Ishikawa (cell line): ENCODE measurements around the gene MYO1E.

ENCODE experiments used
- CEBPB ChIP-seq: IDR thresholded peaks from 2 replicates; pipeline ENCODE4 v1.6.1; 2012
- CREB1 ChIP-seq: IDR thresholded peaks from 2 replicates; pipeline ENCODE4 v1.6.1; 2012; ENCODE audit warnings: low read depth
- EP300 ChIP-seq: IDR thresholded peaks from 2 replicates; pipeline ENCODE4 v1.6.1; 2012; ENCODE audit warnings: borderline replicate concordance
- MAX ChIP-seq: IDR thresholded peaks from 2 replicates; pipeline ENCODE4 v1.6.1; 2012
- NFIC ChIP-seq: IDR thresholded peaks from 2 replicates; pipeline ENCODE4 v1.6.1; 2012
- RAD21 ChIP-seq: IDR thresholded peaks from 2 replicates; pipeline ENCODE4 v1.6.1; 2012; ENCODE audit warnings: low read depth
- REST ChIP-seq: IDR thresholded peaks from 2 replicates; pipeline ENCODE4 v1.6.1; 2012; ENCODE audit warnings: low read depth, mild to moderate bottlenecking
- TAF1 ChIP-seq: IDR thresholded peaks from 2 replicates; pipeline ENCODE4 v1.6.1; 2012; ENCODE audit warnings: low read depth, mild to moderate bottlenecking
- USF1 ChIP-seq: IDR thresholded peaks from 2 replicates; pipeline ENCODE4 v1.6.1; 2012
- YY1 ChIP-seq: IDR thresholded peaks from 2 replicates; pipeline ENCODE4 v1.6.1; 2012; ENCODE audit warnings: low read depth
- ZBTB7A ChIP-seq: IDR thresholded peaks from 2 replicates; pipeline ENCODE4 v1.6.1; 2012; ENCODE audit warnings: low read depth

GRCh38 chr15:59229015-59229414, 143.7 kb downstream of the MYO1E start:
- no peak for TF ChIP-seq EP300
- TF ChIP-seq YY1, result no peak
- TF ChIP-seq CREB1, result no peak
- TF ChIP-seq ZBTB7A, result no peak
- TF ChIP-seq USF1, result no peak
- no peak for TF ChIP-seq CEBPB
- no peak for TF ChIP-seq TAF1
- TF ChIP-seq RAD21, result no peak
- TF ChIP-seq MAX, result no peak
- no peak for TF ChIP-seq REST
- TF ChIP-seq NFIC, result no peak
